ENCODE results near the gene MRPL34.

- no peak for TF ChIP-seq POLR2AphosphoS5 (IDR thresholded peaks at IDR 0.05; ENCODE audit: borderline replicate concordance, low read depth, low read length)
- no peak for TF ChIP-seq EZH2 (IDR thresholded peaks at IDR 0.05)
- TF ChIP-seq FOXP2 (optimal IDR thresholded peaks at IDR 0.05; ENCODE audit: control extremely low read depth, extremely low read length, insufficient read depth): no peak
These were observed 27.3 kb downstream of the MRPL34 start for GRCh38 chr19:17332677-17333581.

All from SK-N-MC (cell line).